Epithelial cell of prostate (primary cell): ENCODE measurements around the gene PDGFD.
"Not testable (repeated sequence)": the region's sequence is repeated elsewhere in the genome, so short reads cannot be mapped to it uniquely, and the experiment has no call there.

Source experiments
- DNase-seq: peaks from one replicate; pipeline ENCODE4 v3.0.0-alpha.2; 2011; ENCODE audit warnings: low read depth, low spot score
- H3K27ac ChIP-seq: fragments of 450-650 bp; 2 replicates; pipeline ENCODE4 v1.5.1; 2017; ENCODE audit warnings: mild to moderate bottlenecking

PDGFD gene

GRCh38 chr11:104060004-104060794 lies 103.7 kb downstream of the PDGFD start:
- no peak overlapping the region for H3K27ac ChIP-seq
- DNase-seq, result no peak

- DNase-seq, result no peak
- no peak overlapping the region for H3K27ac ChIP-seq
Measured at GRCh38 chr11:104058680-104059079, 105.3 kb downstream of the PDGFD start.

GRCh38 chr11:104057908-104058307 lies 106.0 kb downstream of the PDGFD start:
- no peak overlapping the region for H3K27ac ChIP-seq
- DNase-seq, result no peak

- no peak overlapping the region for H3K27ac ChIP-seq
- no peak for DNase-seq
Measured at GRCh38 chr11:104055596-104055995, 108.4 kb downstream of the PDGFD start.

- no peak overlapping the region for H3K27ac ChIP-seq
- no peak for DNase-seq
Measured at GRCh38 chr11:104054911-104055529, 108.9 kb downstream of the PDGFD start.

- DNase-seq, result no peak
- H3K27ac ChIP-seq, result no peak overlapping the region
Measured at GRCh38 chr11:104053743-104054478, 110.0 kb downstream of the PDGFD start.

- no peak overlapping the region for H3K27ac ChIP-seq
- no peak for DNase-seq
Measured at GRCh38 chr11:104051778-104052177, 112.2 kb downstream of the PDGFD start.

GRCh38 chr11:104049116-104049515 lies 114.8 kb downstream of the PDGFD start:
- no peak overlapping the region for H3K27ac ChIP-seq
- DNase-seq, result no peak

- DNase-seq, result not testable (repeated sequence)
Measured at GRCh38 chr11:104046858-104047257, 117.1 kb downstream of the PDGFD start.

GRCh38 chr11:104046331-104046730 lies 117.6 kb downstream of the PDGFD start:
- DNase-seq, result no peak
- H3K27ac ChIP-seq, result no peak overlapping the region

More at GRCh38 chr11:104046858-104047257, 117.1 kb downstream of the PDGFD start:
- not testable (repeated sequence) for H3K27ac ChIP-seq

- no peak overlapping the region for H3K27ac ChIP-seq
- DNase-seq, result no peak
Measured at GRCh38 chr11:104043678-104044239, 120.2 kb downstream of the PDGFD start.

GRCh38 chr11:104043142-104043541 lies 120.8 kb downstream of the PDGFD start:
- H3K27ac ChIP-seq, result no peak overlapping the region
- no peak for DNase-seq

- H3K27ac ChIP-seq, result no peak overlapping the region
- no peak for DNase-seq
Measured at GRCh38 chr11:104041792-104042191, 122.2 kb downstream of the PDGFD start.

GRCh38 chr11:104036995-104037394 lies 127.0 kb downstream of the PDGFD start:
- no peak for DNase-seq
- H3K27ac ChIP-seq, result no peak overlapping the region

- no peak for DNase-seq
- no peak within 1 kb of the TSS for H3K27ac ChIP-seq
Measured at GRCh38 chr11:104036588-104036987, 127.4 kb downstream of the PDGFD start, which contains the start of gene DDI1. Gene DDI1, plus strand, starts transcription at chr11:104036640. Its CDS starts 183 bp downstream, at chr11:104036823.

GRCh38 chr11:104033561-104033960 lies 130.4 kb downstream of the PDGFD start:
- DNase-seq, result no peak

GRCh38 chr11:104033134-104033533 lies 130.8 kb downstream of the PDGFD start:
- no peak overlapping the region for H3K27ac ChIP-seq
- DNase-seq, result peak; percentile 29

More at GRCh38 chr11:104033561-104033960, 130.4 kb downstream of the PDGFD start:
- H3K27ac ChIP-seq, result no peak overlapping the region

- no peak overlapping the region for H3K27ac ChIP-seq
- no peak for DNase-seq
Measured at GRCh38 chr11:104028476-104029263, 135.3 kb downstream of the PDGFD start.

GRCh38 chr11:104024572-104024971 lies 139.4 kb downstream of the PDGFD start:
- DNase-seq, result no peak
- H3K27ac ChIP-seq, result no peak overlapping the region
